GM18507 (cell line): Measurements from ENCODE around the gene MFRP.

ENCODE experiments used
- DNase-seq: peaks from one replicate; pipeline ENCODE4 v3.0.0; 2011; ENCODE audit warnings: low read depth; ENCODE audit not compliant: insufficient read length; ENCODE audit errors: extremely low spot score
- FAIRE-seq: peaks from 2 replicates; lab custom pipeline; 2011; peaks lifted over from hg19 to GRCh38; lab: Jason Lieb, UNC

The MFRP gene

GRCh38 chr11:119307219-119307618 lies 39.3 kb downstream of the MFRP start:
- DNase-seq: no peak
- FAIRE-seq: no peak

DNA sequence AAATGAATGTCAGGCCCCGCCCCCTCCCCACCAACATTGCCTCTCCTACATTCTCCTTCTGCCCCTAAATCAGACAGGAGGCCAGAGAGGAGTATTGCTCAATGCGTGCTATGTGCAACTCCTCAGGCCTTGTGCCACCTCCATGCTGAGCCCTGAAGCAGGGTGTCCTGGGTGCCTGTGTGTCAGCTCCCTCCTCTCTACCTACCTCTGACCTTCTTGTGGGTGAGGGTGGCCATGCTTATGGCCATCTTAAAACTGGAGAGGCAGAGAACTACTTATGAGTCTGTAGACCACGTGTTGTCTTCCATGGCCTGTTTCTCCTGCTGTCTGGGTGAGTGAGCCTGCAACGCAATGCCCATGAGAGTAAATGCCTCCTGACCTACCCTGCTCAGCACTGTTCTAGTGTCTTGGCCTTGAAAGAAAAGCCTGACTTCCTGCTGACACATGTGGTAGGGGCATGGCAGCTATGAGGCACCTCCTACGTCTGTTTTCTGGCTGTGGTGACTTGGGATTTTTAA lies 40.1 kb downstream of the MFRP start:
- no peak for FAIRE-seq
- no peak for DNase-seq

DNA sequence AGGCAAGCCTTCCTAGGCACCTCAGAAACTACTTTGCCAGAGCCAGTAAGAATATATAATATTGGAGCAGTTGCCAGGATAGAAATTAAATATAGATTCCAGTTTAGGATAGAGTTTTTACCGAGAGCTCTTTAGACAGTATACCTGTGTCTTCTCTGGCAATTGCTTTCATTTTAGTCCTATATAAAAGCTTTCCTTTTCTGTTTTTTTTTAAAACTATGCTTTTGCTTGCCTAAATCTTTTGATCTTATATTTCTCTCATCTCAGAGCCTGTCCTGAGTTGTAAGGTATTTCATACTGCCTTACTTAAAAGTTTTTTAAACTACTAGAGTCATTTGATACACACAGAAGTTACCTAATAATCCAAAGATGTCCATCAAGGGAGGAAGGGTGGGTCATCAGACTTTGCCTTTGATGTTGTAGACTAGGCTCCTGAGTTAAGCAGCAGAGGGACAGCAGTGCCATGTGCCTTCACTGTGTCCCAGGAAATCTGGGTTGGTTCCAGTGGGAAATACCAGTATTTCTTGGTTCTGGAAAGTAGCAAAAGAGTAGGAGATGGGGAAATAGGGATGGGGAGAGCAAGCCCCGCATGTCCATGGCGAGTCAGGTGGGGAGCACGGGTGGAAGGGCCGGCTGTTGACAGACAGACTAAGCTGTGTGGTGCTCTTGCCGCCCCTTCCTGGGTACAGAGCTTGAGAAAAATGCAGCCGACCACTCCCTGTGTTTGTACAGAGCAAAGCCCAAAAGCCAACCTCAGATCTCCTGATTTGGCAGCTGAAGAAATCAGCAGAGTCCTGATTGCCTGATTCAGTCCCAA lies 40.7 kb downstream of the MFRP start:
- DNase-seq: no peak
- FAIRE-seq: no peak

DNA sequence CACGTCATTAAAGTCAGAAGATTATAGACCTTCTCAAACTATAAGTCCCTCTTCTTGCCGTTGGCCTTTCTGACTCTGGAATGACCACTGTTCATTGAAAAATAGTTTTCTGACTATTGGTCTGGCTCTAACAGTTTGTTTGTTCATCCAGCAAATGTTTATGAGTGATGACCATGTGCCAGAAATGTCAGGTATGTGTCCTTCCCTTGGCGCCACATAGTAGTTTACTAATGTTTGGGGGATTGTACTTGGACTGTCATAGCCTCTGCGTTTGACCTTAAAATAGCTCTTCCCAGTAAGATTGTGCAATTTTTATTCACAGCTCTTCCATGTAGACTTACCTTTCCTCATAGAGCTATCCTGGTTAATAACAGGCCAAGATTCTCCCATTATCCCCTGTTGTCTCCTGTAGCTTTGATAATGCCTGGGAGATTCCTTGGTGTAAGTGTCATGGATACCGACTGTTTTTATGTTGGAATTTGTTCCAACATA lies 43.2 kb downstream of the MFRP start:
- FAIRE-seq: no peak
- DNase-seq: no peak

- no peak for DNase-seq
- no peak for FAIRE-seq
Observed at GRCh38 chr11:119300198-119300964, 46.1 kb downstream of the MFRP start.

DNA sequence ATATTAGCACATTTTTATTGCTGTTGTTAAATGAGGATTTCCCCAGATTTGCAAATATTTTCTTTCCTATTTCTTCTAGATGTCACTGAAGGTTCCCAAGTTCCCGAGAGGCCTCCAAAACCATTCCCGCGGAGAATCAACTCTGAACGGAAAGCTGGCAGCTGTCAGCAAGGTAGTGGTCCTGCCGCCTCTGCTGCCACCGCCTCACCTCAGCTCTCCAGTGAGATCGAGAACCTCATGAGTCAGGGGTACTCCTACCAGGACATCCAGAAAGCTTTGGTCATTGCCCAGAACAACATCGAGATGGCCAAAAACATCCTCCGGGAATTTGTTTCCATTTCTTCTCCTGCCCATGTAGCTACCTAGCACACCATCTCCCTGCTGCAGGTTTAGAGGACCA lies 47.1 kb downstream of the MFRP start:
- no peak for FAIRE-seq
- no peak for DNase-seq

DNA sequence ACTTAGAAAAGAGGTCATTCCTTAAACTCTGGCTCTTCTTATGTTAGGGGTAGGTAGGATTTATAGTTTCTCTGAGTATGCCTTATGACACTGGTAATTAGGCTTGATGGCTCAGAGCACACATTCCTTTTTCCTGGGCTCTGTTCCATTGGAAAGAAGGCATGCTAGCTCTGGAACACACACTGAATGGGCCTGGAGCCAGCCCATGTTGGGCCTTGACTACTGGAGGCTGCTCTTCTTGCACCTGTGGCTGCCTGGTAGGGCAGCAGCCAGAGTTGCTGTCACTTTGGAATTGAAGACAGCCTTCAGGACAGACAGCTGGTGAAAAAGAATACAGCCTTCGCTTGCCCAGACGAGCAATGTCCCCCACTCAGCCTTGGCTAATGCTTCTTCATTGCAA lies 47.8 kb downstream of the MFRP start:
- FAIRE-seq (no peak), DNase-seq (no peak)

- DNase-seq (no peak), FAIRE-seq (no peak)
Observed at GRCh38 chr11:119297938-119298337, 48.6 kb downstream of the MFRP start.

GRCh38 chr11:119295178-119295577 lies 51.3 kb downstream of the MFRP start:
- DNase-seq (no peak), FAIRE-seq (no peak)

DNA sequence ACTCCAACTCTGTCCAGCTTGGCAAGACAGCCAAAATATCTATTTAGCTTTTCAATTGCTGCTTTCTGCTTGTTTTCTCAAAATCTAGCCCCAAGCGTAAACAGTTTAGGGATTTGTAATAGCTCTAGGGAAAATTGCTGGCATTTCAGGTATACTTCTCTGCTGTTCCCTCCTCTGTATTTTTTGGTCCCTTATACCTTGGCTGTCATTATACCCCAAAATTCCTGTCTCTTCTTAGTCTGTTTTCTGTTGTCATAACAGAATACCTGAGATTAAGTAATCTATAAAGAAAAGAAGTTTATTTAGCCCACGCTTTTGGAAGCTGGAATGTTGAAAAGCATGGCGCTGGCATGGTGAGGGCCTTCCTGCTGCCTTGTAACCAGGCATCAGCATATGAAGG lies 53.0 kb downstream of the MFRP start:
- no peak for DNase-seq
- FAIRE-seq: no peak

DNA sequence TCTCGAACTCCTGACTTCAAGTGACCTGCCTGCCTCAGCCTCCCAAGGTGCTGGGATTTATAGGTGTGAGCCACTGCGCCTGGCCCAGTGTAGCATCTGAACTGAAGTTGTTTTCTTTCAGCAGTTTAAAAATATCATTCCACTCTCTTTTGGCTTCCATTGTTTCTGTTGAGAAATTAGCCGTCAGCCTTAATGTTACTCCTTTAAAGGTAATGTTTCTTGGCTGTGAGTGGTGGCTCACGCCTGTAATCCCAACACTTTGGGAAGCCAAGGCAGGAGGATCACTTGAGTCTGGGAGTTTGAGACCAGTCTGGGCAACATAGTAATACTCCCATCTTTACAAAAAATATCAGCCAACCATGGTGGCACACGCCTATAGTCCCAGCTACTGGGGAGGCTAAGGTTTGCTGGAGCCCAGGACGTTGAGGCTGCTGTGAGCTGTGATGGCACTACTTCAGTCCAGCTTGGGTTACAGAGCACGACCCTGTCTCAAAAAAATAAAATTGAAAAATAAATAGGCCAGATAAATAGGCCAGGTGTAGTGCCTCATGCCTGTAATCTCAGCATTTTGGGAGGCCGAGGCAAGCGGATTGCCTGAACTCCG lies 55.5 kb downstream of the MFRP start:
- FAIRE-seq (no peak), DNase-seq (no peak)
